NCI-H82 (cell line): ENCODE data around the gene DISP2.
A peak's percentile ranks its signal among the peaks of the same experiment; 100 is the strongest.

Experiments used
- DNase-seq: peaks from one replicate; lab custom pipeline; 2025; lab: John Stamatoyannopoulos, UW

DISP2 gene

GRCh38 chr15:40363611-40364010 is 5.6 kb downstream of the DISP2 start:
- DNase-seq, result no peak

DNA sequence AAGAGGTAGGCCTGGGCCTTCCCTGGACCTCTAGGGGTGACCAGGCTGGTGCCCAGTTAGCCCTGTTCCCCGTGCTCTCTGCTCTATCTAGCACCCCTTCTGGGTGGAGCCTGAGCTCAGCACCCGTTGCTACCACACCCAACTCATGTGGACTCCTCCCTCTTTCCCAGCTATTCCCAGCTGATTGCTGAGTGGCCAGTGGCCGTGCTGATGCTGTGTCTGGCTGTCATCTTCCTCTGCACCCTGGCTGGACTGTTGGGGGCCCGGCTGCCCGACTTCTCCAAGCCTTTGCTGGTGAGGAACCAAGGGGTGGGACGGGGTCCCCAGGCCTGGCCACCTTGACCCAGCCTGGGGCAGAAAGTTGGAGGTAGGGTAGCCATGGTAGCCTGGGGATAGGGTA is 6.2 kb downstream of the DISP2 start:
- no peak for DNase-seq

- no peak for DNase-seq
These were observed 7.0 kb downstream of the DISP2 start for GRCh38 chr15:40365016-40365415.

DNA sequence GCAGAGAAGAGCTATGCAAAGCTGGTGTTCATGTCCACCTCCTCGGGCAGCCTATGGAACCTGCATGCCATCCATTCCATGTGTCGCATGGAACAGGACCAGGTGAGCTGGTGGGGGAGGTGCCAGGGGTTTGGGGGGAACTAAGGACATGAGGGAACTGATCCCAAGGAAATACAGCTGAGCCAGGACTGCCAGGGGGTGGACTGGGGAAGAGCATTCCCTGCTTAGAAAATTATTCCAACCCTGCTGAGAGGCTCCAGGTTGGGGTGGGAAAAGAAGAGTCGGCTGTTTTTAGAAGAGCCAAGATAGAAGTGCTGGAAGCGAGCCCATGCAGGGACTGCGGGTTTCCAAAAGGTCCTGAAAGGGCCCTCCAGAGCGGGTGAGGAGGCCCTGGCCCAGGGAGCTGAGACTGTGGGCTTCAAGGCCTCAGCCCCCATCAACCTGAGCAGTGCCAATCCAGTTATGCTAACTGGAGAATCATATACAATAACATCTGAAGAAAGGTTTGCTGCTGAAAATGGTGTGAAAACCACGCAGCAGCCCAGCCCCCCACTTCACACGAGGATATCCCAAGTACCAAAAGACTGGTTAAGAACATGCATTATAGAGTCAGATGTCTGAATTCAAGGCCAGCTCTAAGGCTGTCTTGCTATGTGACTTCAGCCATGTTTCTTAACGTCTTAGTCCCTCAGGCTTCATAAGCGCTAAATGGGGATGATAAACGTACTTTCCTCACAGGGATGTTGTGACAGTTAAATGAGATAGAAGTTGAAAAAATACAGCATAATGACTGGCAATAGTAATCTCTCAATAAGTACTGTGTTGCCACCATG is 7.8 kb downstream of the DISP2 start:
- no peak for DNase-seq

- DNase-seq, result no peak
These were observed 8.7 kb downstream of the DISP2 start for GRCh38 chr15:40366457-40367370.

- DNase-seq, result no peak
These were observed 9.3 kb downstream of the DISP2 start for GRCh38 chr15:40367371-40367685.

GRCh38 chr15:40367686-40368611 is 9.9 kb downstream of the DISP2 start:
- peak; percentile 93 for DNase-seq

DNA sequence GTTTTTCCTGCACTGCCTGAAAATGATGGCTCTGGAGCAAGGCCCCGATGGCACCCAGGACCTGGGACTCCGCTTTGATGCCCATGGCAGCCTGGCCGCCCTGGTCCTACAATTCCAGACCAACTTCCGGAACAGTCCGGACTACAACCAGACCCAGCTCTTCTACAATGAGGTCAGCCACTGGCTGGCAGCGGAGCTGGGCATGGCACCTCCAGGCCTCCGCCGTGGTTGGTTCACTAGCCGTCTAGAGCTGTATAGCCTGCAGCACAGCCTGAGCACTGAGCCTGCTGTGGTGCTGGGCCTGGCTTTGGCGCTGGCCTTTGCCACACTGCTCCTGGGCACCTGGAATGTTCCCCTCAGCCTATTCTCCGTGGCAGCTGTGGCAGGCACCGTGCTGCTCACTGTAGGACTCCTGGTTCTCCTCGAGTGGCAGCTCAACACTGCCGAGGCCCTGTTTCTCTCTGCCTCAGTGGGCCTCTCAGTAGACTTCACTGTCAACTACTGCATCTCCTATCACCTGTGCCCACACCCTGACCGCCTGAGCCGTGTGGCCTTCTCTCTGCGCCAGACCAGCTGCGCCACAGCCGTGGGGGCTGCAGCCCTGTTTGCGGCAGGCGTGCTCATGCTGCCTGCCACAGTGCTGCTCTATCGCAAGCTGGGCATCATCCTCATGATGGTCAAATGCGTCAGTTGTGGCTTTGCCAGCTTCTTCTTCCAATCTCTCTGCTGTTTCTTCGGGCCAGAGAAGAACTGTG is 10.9 kb downstream of the DISP2 start:
- no peak for DNase-seq

- no peak for DNase-seq
These were observed 11.5 kb downstream of the DISP2 start for GRCh38 chr15:40369474-40369869.

GRCh38 chr15:40369971-40370370 is 12.0 kb downstream of the DISP2 start:
- no peak for DNase-seq

GRCh38 chr15:40372981-40373380 is 15.0 kb downstream of the DISP2 start:
- no peak for DNase-seq

DNA sequence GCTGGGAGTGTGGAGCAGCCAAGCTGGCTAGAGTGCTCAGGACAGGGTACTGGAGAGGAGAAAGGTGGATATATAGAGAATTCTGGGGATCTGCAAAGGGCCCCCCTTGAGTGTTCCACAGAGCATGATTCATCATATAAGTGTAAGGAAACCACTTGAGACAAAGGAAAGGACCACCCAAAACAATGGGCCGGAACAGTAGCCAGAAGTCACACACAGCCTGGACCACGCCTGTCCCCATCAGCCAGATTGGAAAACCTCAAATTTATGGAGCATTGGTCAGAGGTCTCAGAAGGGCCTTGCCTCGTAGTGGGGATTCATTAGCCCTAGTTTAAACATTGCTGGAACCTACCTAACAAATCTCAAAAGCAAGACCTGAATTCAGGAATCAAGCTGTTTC is 19.6 kb downstream of the DISP2 start:
- DNase-seq, result no peak

GRCh38 chr15:40379374-40379773 is 21.4 kb downstream of the DISP2 start:
- DNase-seq, result no peak

- no peak for DNase-seq
These were observed 21.8 kb downstream of the DISP2 start for GRCh38 chr15:40379853-40380252.

DNA sequence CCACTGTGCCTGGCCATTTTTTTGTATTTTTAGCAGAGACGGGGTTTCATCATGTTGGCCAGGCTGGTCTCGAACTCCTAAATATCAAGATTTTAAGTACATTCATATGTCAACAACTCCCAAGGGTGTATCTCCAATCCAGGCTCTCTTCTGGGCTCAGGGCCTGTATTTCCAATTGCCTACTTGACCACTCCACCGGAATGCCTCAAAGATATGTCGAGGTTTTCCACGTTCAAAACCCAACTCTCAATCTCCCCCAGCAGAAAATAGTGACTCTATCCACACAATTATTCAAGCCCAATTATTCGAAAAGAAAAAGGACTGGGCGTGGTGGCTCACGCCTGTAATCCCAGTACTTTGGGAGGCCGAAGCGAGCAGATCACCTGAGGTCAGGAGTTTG is 22.6 kb downstream of the DISP2 start:
- DNase-seq, result no peak

DNA sequence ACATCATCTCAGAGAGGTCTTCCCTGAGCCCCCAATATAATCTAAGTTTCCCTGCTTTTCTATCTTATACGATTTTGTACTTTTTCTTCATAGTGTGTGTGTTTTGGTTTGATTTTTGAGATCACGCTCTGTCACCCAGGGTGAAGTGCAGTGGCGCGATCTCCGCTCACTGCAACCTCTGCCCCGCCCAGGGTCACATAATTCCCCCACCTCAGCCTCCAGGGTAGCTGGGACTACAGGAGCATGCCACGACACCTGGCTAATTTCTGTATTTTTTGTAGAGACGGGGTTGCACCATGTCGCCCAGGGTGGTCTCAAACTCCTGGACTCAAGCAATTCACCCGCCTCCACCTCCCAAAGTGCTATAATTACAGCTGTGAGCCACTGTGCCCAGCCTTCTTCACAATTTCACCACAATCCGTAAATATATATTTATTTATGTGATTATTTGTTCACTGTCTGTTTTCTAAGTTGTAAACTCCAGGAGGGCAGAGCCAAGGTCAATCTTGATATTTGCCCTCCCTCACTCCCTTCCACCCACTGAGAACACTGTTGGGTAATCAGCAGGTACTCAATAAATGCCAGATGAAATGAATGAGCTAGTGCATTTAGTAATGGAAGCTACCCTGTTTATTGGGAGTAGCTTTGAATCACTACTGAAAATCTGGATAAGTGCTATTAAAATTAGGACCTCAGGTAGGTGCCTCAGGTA is 24.0 kb downstream of the DISP2 start:
- DNase-seq, result no peak

- DNase-seq, result peak; percentile 98
These were observed 24.8 kb downstream of the DISP2 start, which contains the start of gene KNSTRN for GRCh38 chr15:40382580-40383456. Gene KNSTRN, plus strand, starts transcription at chr15:40382721. Its CDS starts 115 bp downstream, at chr15:40382836.

- no peak for DNase-seq
These were observed 28.5 kb downstream of the DISP2 start for GRCh38 chr15:40386480-40386879.

DNA sequence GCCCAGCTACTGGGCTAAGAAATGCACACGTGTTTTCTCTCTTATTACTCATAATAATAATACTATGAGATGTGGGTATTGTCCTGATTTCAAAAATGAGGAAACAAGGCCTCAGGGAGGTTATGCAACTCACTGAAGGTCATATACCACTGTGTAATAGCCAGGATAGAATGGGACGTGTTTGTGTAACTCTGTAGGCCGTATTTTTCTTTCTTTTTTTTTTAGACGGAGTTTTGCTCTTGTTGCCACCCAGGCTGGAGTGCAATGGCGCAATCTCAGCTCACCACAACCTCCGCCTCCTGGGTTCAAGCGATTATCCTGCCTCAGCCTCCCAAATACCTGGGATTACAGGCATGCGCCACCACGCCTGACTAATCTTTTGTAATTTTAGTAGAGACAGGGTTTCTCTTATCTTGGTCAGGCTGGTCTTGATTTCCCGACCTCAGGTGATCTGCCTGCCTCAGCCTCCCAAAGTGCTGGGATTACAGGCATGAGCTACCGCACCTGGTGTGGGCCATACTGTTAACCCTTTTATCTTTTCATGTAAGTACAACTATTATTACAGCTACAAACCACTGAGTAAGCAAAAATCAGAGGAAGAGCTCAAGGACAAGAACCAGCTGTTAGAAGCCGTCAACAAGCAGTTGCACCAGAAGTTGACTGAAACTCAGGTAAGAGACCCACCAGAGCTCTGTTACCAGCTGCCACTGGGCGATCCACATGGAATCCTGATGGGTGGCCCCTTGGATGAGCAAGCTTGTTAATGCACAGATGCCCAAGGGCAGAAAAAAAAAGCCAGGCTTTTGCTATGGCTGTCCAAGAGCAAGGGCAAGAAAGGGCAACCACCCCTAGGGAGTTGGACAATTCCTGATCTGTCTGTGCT is 31.2 kb downstream of the DISP2 start:
- DNase-seq, result no peak
